IMR-90 (cell line): ENCODE results near the gene PSMC4.

Source experiments
- CTCF ChIP-seq: conservative IDR thresholded peaks from 2 replicates; pipeline ENCODE4 v1.5.1; 2012; ENCODE audit warnings: mild to moderate bottlenecking, low read depth, low read length, improper control_type of control experiment
- FOS ChIP-seq: fragments of 150-350 bp; IDR thresholded peaks from 2 replicates; pipeline ENCODE4 v1.6.1; 2016; ENCODE audit warnings: low read depth, low read length
- MAFK ChIP-seq: IDR thresholded peaks from 2 replicates; pipeline ENCODE4 v1.6.1; 2012; ENCODE audit warnings: low read depth, low read length, improper control_type of control experiment
- MAZ ChIP-seq: IDR thresholded peaks from 2 replicates; pipeline ENCODE4 v1.6.1; 2012; ENCODE audit warnings: low read depth, mild to moderate bottlenecking, low read length, improper control_type of control experiment, moderate library complexity, borderline replicate concordance

DNA sequence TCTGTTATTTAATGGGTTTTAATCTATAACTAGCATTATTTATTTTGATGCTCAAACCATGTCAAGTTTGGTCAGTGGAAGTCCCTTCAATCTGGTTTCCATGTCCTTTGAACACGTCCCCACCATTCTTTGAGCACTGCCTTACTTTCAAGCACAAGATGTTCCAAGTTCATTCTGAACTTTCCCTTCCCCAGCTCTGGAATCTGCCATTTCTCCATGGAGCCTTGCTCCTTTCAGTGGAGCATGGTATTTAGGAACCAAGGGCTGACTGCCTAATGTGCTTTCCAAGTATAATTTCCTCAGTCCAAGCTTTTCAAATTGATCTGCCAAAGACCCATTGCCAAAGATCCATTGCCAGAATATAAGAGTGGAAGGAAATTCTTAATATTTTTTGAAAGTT lies 24.8 kb downstream of the PSMC4 start:
- TF ChIP-seq MAFK (no peak), MAZ (no peak), CTCF (no peak), FOS (no peak)
